COLO668 (cell line): Measurements from ENCODE around the gene TMEM131.
"Not testable (repeated sequence)": the region's sequence is repeated elsewhere in the genome, so short reads cannot be mapped to it uniquely, and the experiment has no call there.

Source experiments
- DNase-seq: peaks from one replicate; lab custom pipeline; 2025; ENCODE audit not compliant: unreplicated experiment; lab: John Stamatoyannopoulos, UW

TMEM131 gene

DNA sequence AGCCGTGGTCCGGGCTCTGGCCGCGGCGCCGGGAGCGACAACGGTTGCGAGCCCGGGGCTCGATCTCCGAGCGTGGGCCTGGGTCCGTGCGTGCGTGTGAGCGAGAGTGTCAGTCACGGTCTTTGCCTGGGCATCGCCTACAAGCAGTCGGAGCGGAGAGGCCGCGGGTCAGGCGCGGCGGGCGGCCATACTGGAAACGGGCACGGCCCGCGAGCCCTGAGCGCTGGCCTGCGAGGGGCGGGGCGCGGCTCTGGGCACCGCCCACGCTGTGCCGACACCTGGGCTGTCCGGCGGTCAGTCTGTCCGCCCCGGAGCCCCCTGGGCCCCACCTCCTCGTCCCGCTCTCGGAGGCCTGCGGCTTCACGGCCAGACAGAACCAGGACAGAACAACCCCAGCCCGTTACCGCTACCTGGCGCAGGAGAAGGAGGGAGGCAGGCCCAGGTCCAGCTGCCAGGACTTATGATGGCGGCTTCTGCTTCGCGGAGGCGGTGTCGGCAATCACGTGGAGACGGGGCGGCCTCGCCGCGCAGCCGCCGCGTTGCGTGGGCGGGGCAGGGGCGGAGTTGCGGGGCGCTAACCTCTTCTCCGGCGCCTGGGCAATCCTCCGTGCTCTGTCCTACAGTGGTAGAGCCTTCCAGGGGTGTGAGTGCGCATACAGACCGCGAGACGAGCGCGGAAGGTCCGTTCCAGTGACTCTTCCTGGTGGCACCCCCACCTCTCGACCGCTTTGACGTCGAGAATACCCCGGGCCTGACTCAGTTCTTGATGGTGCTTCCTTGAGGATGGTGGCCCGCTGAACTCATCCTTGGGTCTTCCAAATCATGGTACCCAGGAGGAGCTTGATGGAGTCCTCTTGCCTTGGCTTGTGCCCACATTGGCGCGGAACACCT, at the start of gene TMEM131:
TSS of gene TMEM131 (minus strand) at position 215 of the 891 bp plus-strand sequence. CDS start 286 bp downstream, outside the sequence.
- DNase-seq, result peak; percentile 96

GRCh38 chr2:98044730-98045129, 49.0 kb upstream of the TMEM131 start:
- DNase-seq, result not testable (repeated sequence)

DNA sequence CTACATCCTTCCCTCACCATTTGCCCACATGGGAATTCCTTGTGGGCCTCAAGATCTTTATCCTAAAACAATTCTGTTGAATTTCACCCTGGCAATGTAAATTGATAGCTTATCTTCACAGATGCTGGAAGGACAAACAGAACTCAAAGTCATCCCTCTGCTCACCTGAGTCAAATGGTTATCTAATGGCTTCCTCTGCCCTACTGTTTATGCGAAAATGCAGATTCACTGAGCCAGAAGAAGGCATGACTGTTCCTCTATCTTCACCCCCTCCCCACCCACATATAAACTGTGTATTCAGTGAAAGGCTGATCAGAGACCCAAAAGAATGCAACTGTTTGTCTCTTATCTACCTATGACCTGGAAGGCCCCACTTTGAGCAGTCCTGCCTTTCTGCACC, 47.4 kb upstream of the TMEM131 start:
- DNase-seq, result no peak

DNA sequence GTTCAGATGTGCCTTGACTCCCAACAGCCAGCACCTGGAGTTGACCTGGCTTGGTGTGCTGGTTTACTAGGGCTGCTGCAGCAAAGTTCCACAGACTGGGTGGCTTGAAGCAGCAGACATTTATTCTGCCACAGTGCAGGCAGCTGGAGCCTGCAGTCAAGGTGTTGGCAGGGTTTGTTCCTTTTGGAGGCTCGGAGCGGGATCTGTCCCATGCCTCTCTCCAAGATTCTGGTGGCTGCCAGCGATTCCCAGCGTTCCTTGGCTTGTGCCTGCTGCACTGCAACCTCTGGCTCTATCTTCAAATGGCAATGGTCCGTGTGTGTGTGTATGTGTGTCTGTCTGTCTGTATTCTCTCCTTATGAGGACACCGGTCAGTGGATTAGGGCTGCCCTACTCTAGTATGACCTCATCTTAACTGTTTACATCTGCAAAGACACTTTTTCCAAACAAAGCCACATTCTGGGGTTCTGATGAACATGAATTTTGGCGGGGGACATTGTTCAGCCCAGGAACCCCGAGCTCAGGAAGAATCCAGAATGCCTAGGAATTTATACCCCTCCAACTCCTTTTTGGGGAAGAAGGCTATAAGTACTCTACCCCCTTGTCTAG, 44.7 kb upstream of the TMEM131 start:
- no peak for DNase-seq

DNA sequence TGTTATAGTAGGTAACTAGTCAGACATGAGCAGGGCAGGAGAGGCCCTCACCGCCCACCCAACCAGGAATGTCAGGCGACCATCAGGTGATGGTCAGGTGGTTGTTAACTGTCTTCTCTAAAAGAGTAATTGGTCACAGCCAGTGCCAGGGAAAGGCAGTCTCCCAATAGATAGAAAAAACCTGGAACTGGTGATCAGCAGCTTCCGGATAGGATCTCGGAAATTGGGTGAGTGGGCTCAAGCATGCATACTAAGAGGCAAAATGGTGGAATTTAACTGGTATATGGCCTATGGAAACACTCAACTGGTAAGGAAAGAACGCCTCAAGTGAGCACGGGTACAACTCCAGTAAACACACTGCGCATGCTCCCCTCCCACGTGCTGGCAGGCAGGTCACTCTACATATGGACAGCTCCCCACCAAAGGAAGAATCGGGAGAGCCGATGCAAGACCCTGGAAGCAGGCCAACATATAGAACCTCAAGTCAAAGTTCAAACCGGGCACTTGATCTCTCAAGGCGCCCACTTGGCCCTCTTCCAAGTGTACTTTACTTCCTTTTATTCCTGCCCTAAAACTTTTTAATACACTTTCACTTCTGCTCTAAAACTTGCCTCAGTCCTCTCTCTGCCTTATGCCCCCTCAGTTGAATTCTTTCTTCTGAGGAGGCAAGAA, 43.5 kb upstream of the TMEM131 start:
- no peak for DNase-seq

GRCh38 chr2:98037666-98038336, 42.1 kb upstream of the TMEM131 start:
- DNase-seq, result no peak

DNA sequence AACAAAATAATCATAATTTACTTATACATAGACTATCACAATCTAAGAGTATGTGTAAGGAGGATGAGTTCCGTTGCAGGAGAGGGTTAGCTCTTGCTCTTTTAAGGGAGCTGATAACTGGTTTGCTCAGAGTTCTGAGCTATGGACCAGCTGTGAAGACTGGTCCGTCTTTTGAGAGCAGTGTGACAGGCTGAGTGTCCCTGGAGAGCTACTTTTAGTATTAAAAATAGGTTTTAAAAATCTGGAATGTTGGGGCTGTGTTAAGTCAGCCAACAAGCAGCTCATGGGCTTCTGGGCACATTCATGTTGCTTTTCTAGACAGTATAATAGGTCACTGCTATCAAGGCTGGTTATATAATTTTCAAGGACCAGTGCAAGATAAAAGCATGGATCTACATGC, 41.5 kb upstream of the TMEM131 start:
- DNase-seq, result no peak

DNA sequence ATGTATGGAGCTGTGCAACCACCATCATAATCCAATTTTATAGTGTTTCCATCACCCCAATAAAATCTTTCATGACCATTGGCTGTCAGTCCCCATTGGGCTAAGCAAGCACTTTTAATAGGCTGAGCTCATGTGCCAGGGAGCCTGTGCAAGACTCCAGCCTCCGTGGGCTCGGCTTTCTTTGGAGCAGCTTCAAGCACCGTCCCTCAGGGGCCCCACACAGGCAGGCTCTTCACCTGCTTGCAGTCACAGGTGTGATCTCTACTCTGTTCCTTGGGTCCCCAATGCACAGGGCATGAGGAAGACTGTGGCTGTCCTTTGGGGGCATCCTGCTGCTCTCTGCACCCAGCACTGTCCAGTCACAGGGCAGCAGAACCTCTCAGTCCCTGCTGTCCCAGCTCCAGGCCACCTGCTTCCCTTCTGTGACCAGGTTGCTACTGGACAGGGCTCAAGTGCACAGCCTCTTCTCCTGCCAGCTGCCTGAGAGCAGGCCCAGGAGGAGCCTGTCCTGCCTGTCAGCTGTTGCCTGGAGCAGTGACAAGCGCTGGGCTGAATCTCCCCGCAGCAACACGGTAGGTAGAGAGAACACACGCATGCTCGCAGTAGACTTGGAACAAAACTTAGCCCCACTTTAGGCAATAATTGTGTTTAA, 40.7 kb upstream of the TMEM131 start:
- no peak for DNase-seq

- DNase-seq, result no peak
Measured at GRCh38 chr2:98034745-98035144, 39.0 kb upstream of the TMEM131 start.

DNA sequence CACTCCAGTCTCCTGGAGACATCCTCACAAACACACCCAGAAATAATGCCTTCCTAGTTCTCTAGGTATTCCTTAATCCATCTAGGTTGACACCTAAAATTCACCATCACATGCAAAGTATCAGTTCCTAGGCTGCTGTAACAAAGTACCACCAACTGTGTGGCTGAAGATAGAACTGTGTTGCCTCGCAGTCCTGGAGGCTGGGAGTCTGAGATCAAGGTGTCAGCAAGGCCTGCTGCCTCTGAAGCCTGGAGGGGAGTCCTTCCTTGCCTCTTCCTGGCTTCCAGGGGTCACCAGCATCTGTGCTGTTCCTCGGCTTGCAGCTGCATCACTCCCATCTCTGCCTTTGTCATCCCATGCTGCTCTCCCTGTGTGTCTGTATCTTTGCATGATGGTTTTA, 36.3 kb upstream of the TMEM131 start:
- DNase-seq, result no peak

- DNase-seq, result no peak
Measured at GRCh38 chr2:98029718-98030222, 34.0 kb upstream of the TMEM131 start.

DNA sequence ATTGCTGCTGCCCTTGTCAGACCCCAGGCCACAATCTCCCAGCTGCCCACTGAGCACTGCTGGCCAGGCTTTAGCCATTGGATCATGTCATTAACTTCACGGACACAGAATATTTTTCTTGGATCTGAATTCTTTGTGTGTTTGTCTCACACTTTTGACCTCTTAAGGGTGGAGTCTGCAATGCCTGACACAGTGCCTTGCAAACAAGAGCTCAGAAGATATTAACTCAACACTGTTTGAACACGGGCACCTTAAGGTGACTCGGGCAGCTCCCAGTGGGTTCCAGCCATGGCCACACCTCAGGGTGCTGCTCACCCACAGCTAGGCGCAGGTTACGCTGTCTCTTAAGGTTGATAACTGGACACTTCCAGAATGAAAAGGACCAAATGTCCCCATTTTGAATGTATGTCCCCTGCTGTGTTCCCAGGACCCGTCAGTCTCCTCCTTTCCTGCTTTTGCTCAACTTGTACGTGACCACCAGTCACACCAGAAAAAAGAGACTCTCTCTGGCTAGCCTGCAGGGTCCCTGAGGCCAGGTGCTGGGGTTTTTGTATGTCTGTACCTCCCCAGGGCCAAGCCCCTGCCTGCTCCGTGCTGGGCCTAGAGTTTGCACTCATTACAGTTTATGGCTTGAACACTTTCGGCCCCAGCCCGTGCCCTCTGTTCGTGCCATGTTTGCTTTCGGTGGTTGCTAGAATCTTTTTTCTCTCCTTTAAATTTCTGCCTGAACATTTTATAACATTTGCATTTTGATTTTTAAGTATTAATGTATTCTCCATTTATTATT, 33.4 kb upstream of the TMEM131 start:
- no peak for DNase-seq

DNA sequence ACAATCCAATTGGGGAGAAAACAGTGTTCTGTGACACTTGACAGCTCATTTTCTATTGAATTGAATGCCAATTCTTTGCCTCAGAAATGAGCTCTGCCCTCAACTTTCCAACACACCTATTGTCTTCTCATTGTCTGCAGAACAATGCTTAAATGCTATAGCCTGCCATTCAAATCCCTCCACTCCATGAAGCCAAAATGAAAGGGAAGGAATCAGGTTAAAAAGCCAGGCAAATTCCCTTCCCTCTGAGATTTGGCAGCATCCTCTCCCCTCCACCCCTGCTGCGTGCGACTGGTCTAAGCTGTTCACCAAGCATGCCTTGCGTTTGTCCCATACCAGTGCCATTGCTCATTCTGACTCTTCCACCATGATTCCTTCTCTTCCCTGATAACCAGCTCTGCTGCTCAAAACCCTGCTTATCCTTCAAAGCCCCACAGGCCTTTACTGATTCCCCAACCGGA, 32.4 kb upstream of the TMEM131 start:
- no peak for DNase-seq

- no peak for DNase-seq
Measured at GRCh38 chr2:98027538-98027937, 31.8 kb upstream of the TMEM131 start.

DNA sequence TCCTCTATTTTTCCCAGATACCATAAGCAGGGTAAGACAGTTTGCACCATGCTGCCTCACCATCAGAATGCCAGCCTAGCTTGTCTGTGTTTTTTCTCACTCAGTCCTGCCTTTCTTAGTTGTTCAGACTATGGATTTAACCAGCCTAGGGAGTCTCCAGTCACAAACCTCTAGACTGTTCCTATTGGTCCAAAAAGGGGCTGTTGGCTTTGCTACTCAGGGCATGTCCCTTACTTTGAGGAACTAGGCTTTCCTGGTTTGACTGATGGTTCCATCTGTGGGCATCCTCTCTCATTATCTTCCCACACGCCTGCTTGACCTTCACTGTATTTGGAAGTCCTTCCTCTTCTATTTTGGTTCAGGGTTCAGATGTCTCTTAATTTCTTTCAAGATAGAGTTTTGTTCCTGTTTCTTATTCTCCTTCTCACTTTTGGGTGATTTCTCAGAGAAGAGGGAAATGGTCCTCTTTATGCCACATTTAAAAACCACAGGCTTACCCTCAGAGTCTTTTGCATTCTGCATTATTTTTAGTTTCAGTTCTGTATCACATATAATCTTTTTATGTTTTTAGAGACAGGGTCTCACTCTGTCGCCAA, 31.3 kb upstream of the TMEM131 start:
- DNase-seq, result no peak

DNA sequence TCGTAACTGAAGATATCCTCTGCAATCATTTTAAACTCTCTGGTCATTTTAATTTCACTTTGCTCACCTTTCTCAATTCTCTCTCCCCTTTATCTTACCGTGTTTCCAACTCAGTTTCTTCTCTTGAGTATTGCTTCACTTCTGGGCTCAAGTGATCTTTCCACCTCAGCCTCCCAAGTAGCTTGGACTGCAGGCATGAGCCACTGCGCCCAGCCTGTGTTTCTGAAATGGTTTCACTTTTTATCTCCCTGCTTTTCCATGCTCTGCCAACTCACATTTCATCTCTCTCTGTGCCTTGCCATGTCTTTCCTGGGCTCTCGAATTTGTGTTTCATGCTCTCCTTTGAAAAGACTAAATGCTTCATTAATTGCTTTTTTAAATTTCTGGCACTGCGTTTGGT, 30.5 kb upstream of the TMEM131 start:
- DNase-seq, result no peak

DNA sequence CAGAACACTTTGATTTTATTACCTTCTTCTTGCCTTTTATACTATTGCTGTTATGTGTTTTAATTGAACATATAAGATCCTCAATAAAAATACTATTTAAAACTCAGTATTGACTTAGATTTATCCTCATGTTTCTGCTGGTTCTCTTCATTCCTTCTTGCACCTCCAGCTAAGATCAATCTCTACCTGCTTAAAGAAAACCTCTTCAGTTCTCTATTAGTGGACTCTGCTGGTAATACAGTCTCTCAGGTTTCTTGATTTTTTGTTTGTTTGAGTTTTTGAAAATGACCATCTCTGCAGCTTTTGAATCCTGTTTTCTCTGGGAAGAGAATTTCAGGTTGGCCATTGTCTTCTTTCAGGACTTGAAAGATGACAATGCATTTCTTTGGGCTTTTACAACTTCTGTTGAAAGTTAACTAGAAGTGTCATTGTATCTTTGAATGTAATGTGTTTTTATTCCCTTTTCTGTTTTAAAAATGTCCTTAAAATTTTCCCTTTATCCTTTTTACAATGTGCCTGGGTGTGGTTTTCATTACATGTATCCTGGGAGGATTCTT, 29.8 kb upstream of the TMEM131 start:
- no peak for DNase-seq

DNA sequence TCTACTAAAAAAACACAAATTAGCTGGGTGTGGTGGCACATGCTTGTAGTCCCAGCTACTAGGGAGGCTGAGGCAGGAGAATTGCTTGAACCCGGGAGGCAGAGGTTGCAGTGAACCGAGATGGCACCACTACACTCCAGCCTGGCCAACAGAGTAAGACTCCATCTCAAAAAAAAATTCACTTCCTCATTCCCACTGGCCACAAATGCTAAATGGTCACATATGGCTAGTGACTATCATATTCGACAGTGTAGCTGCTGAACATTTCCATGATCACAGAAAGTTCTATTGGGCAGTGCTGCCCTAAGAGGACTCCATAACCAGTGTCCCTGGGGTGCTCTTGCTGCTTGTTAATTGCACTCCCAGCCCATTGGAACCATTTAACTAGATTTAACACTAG, 26.3 kb upstream of the TMEM131 start:
- DNase-seq, result not testable (repeated sequence)
